HepG2 (cell line): ENCODE results near the gene MAP2K2. TPM values are rescaled to one million over a fixed set of nuclear protein-coding genes. Genes with fewer than 3 reads are reported as not detected.

Experiments used
- AGO2 ChIP-seq: fragments of 200-400 bp; formaldehyde crosslinking; optimal IDR thresholded peaks from 2 replicates; pipeline ENCODE3; 2017; ENCODE audit warnings: mild to moderate bottlenecking, low read depth, low read length, moderate library complexity
- DMTF1 ChIP-seq: sonication (generic); formaldehyde crosslinking; IDR thresholded peaks from 2 replicates; pipeline ENCODE4 v1.4.0; 2020; ENCODE audit warnings: mild to moderate bottlenecking, missing genetic modification reagents
- ELF1 ChIP-seq: sonication (generic); formaldehyde crosslinking; IDR thresholded peaks from 2 replicates; pipeline ENCODE4 v1.4.0; 2020; ENCODE audit warnings: missing genetic modification reagents
- HNRNPLL ChIP-seq: fragments of 200-400 bp; formaldehyde crosslinking; IDR thresholded peaks from 2 replicates; pipeline ENCODE4 v1.6.1; 2017; ENCODE audit warnings: mild to moderate bottlenecking, low read depth, low read length; ENCODE audit not compliant: poor library complexity, severe bottlenecking
- MTERF4 ChIP-seq: sonication (generic); formaldehyde crosslinking; IDR thresholded peaks from 2 replicates; pipeline ENCODE4 v1.8.0; 2023; ENCODE audit warnings: mild to moderate bottlenecking, missing genetic modification reagents
- MYNN ChIP-seq: sonication (generic); formaldehyde crosslinking; IDR thresholded peaks from 2 replicates; pipeline ENCODE4 v1.4.0; 2020; ENCODE audit warnings: mild to moderate bottlenecking, low read depth, missing genetic modification reagents
- NR2F6 ChIP-seq, 2 experiments: IDR thresholded peaks; 2 replicates each; pipeline ENCODE4 v1.6.1; 2016; ENCODE audit warnings: antibody characterized with exemption in 1 of 2, mild to moderate bottlenecking in 1 of 2
- PHF20 ChIP-seq: sonication (generic); formaldehyde crosslinking; IDR thresholded peaks from 2 replicates; pipeline ENCODE4 v1.5.0; 2020; ENCODE audit warnings: mild to moderate bottlenecking, missing genetic modification reagents
- SRSF4 ChIP-seq: fragments of 200-400 bp; formaldehyde crosslinking; IDR thresholded peaks from one replicate; pipeline ENCODE4 v1.6.1; 2018; ENCODE audit warnings: mild to moderate bottlenecking, low read depth, low read length, moderate library complexity; ENCODE audit not compliant: poor library complexity, severe bottlenecking
- ZFY ChIP-seq: sonication (generic); formaldehyde crosslinking; IDR thresholded peaks from 2 replicates; pipeline ENCODE4 v1.4.0; 2020; ENCODE audit warnings: missing genetic modification reagents
- ZNF432 ChIP-seq: sonication (generic); formaldehyde crosslinking; IDR thresholded peaks from 2 replicates; pipeline ENCODE4 v1.5.0; 2020; ENCODE audit warnings: missing genetic modification reagents, mild to moderate bottlenecking, borderline replicate concordance
- ZNF567 ChIP-seq: sonication (generic); formaldehyde crosslinking; IDR thresholded peaks from 2 replicates; pipeline ENCODE4 v1.8.1; 2023; ENCODE audit warnings: mild to moderate bottlenecking, missing genetic modification reagents, borderline replicate concordance
- ZNF609 ChIP-seq: sonication (generic); formaldehyde crosslinking; IDR thresholded peaks from 2 replicates; pipeline ENCODE4 v1.4.0; 2020; ENCODE audit warnings: mild to moderate bottlenecking, missing genetic modification reagents, borderline replicate concordance
- ZNF652 ChIP-seq: IDR thresholded peaks from 2 replicates; pipeline ENCODE4 v1.6.1; 2016; ENCODE audit warnings: low read depth, borderline replicate concordance
- polyA plus RNA-seq, 8 experiments: library from polyadenylated mRNA; depleted of rRNA in 3 of 8; stranded (reverse) in 7 of 8; unstranded in 1 of 8; fragments of >200 nt; fragmentation: Illumina TruSeq in 4 of 8; extraction: Trizol in 4 of 8; gene quantifications; 2 replicates each; pipeline versions ENCODE4 v1.2.1 to v1.2.3, GENCODE V29; 2011 to 2016; ENCODE audit warnings: low read depth in 4 of 8, missing spikeins in 1 of 8, mixed read lengths in 1 of 8; ENCODE audit not compliant: insufficient read depth in 1 of 8
- total RNA-seq, 5 experiments: library from RNA; depleted of rRNA; stranded (reverse); fragments of >200 nt; fragmentation: Illumina TruSeq; extraction: Trizol; gene quantifications; 2 replicates each; pipeline ENCODE4 v1.2.3, GENCODE V29; 2016; ENCODE audit warnings: low read depth in 1 of 5
- TF ChIP-seq, protein P1 (sequence below): sonication (generic); formaldehyde crosslinking; IDR thresholded peaks from 2 replicates; pipeline ENCODE4 v1.8.1; 2022; ENCODE audit warnings: low read depth, mild to moderate bottlenecking, missing genetic modification reagents

MAP2K2 gene
- total and polyA plus RNA-seq, 2 of the 13 experiments (the other 11 are each of a cell fraction or from before 2014, with no cell fraction given), result 70.3 to 80.9 TPM

- TF ChIP-seq ZNF567 (CRISPR knock-in tag) (no peak), ZNF609 (CRISPR knock-in tag) (no peak), NR2F6 (IDR thresholded peaks at IDR 0.05) (peak; percentile 93), NR2F6 (CRISPR knock-in tag; IDR thresholded peaks at IDR 0.05) (peak; percentile 86), ZNF652 (CRISPR knock-in tag) (no peak), DMTF1 (no peak), ELF1 (0 out of 2 replicates have a peak, but pooled peaks have one; percentile 8), AGO2 (no peak), HNRNPLL (peak; percentile 0), ZNF432 (CRISPR knock-in tag) (no peak), SRSF4 (no peak), MTERF4 (CRISPR knock-in tag) (no peak), PHF20 (CRISPR knock-in tag) (0 out of 2 replicates have a peak, but pooled peaks have one; percentile 13), ZFY (CRISPR knock-in tag) (0 out of 2 replicates have a peak, but pooled peaks have one; percentile 11), MYNN (CRISPR knock-in tag) (no peak)
- TF ChIP-seq, protein P1, sequence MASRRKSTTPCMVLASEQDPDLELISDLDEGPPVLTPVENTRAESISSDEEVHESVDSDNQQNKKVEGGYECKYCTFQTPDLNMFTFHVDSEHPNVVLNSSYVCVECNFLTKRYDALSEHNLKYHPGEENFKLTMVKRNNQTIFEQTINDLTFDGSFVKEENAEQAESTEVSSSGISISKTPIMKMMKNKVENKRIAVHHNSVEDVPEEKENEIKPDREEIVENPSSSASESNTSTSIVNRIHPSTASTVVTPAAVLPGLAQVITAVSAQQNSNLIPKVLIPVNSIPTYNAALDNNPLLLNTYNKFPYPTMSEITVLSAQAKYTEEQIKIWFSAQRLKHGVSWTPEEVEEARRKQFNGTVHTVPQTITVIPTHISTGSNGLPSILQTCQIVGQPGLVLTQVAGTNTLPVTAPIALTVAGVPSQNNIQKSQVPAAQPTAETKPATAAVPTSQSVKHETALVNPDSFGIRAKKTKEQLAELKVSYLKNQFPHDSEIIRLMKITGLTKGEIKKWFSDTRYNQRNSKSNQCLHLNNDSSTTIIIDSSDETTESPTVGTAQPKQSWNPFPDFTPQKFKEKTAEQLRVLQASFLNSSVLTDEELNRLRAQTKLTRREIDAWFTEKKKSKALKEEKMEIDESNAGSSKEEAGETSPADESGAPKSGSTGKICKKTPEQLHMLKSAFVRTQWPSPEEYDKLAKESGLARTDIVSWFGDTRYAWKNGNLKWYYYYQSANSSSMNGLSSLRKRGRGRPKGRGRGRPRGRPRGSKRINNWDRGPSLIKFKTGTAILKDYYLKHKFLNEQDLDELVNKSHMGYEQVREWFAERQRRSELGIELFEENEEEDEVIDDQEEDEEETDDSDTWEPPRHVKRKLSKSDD, result no peak
These were observed 45.9 kb downstream of the MAP2K2 start (continued) for GRCh38 chr19:4077800-4078684.
